ENCODE data around the gene SMAD3. TPM values are rescaled to one million over a fixed set of nuclear protein-coding genes. Genes with fewer than 3 reads are reported as not detected.
A peak's percentile ranks its signal among the peaks of the same experiment; 100 is the strongest.

Gene SMAD3
- total and polyA plus RNA-seq, 10 of the 15 experiments (the other 5 are each of a cell fraction or from before 2014, with no cell fraction given), result 5.6 to 43.2 (median 16.0) TPM

- no peak for TF ChIP-seq E2F4 (IDR thresholded peaks at IDR 0.05; ENCODE audit: low read depth, low read length)
- peak in 1 of 2 experiments; percentile 94; a peak in 2 of 4 replicates for TF ChIP-seq ETV6 (conservative IDR thresholded peaks at IDR 0.05 in 1 of 2, IDR thresholded peaks at IDR 0.05 in 1 of 2; ENCODE audit: borderline replicate concordance in 1 of 2, low read depth in 1 of 2)
- TF ChIP-seq SMC3 (IDR thresholded peaks at IDR 0.05; ENCODE audit: borderline replicate concordance, low read length), result no peak; the same call in 1 of the 2 replicates
- 0 out of 2 replicates have a peak, but pooled peaks have one; percentile 44 for TF ChIP-seq NR2F1 (conservative IDR thresholded peaks at IDR 0.05)
- TF ChIP-seq IKZF1 (conservative IDR thresholded peaks at IDR 0.05), result peak; percentile 90
- TF ChIP-seq NFYB (IDR thresholded peaks at IDR 0.05; ENCODE audit: insufficient read depth, low read depth, low read length), result no peak
- TF ChIP-seq SMAD1 (IDR thresholded peaks at IDR 0.05; ENCODE audit: low read depth, partially characterized antibody), result peak; percentile 68
- no peak for TF ChIP-seq MYB (IDR thresholded peaks at IDR 0.05; ENCODE audit: borderline replicate concordance, low read depth, low read length)
- TF ChIP-seq MTA3 (IDR thresholded peaks at IDR 0.05; ENCODE audit: borderline replicate concordance, low read length), result no peak
- TF ChIP-seq, protein P1, sequence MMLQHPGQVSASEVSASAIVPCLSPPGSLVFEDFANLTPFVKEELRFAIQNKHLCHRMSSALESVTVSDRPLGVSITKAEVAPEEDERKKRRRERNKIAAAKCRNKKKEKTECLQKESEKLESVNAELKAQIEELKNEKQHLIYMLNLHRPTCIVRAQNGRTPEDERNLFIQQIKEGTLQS (IDR thresholded peaks at IDR 0.05; ENCODE audit: borderline replicate concordance, extremely low read depth, low read depth, low read length), result no peak
- peak; percentile 73 for TF ChIP-seq TCF3 (IDR thresholded peaks at IDR 0.05; ENCODE audit: borderline replicate concordance, insufficient read depth, low read depth, low read length)
- TF ChIP-seq RB1 (IDR thresholded peaks at IDR 0.05; ENCODE audit: borderline replicate concordance), result peak; percentile 67; the same call in 1 of the 2 replicates
- TF ChIP-seq MYC (IDR thresholded peaks at IDR 0.05; ENCODE audit: insufficient read depth, insufficient read length, insufficient replicate concordance, low read length, severe bottlenecking), result no peak
- no peak for TF ChIP-seq NRF1 (conservative IDR thresholded peaks at IDR 0.05; ENCODE audit: low read depth, low read length)
- TF ChIP-seq ZBED1 (IDR thresholded peaks at IDR 0.05; ENCODE audit: borderline replicate concordance), result peak; percentile 70; the same call in 1 of the 2 replicates
- 0 out of 2 replicates have a peak, but pooled peaks have one; percentile 27 for TF ChIP-seq NKRF (conservative IDR thresholded peaks at IDR 0.05)
- no peak for TF ChIP-seq LARP7 (IDR thresholded peaks at IDR 0.05)
- no peak for TF ChIP-seq NFIC (IDR thresholded peaks at IDR 0.05; ENCODE audit: low read depth, low read length)
- peak; percentile 63 for TF ChIP-seq POLR2A (IDR thresholded peaks at IDR 0.05; ENCODE audit: low read depth, low read length)
- no peak for TF ChIP-seq FOXK2 (IDR thresholded peaks at IDR 0.05)
- peak; percentile 74 for TF ChIP-seq BCL11A (IDR thresholded peaks at IDR 0.05; ENCODE audit: low read depth, low read length)
- 0 out of 2 replicates have a peak, but pooled peaks have one; percentile 34 for TF ChIP-seq STAT1 (conservative IDR thresholded peaks at IDR 0.05)
- TF ChIP-seq SUPT20H (IDR thresholded peaks at IDR 0.05; ENCODE audit: borderline replicate concordance, control insufficient read depth, low read depth, low read length), result no peak
- TF ChIP-seq PBX3 (IDR thresholded peaks at IDR 0.05; ENCODE audit: insufficient replicate concordance, low read depth, low read length), result no peak
- no peak for TF ChIP-seq RBBP5 (conservative IDR thresholded peaks at IDR 0.05)
Measured at GRCh38 chr15:67100801-67101581, 35.6 kb downstream of the SMAD3 start (continued).
